Adrenal gland (tissue), 12 donors: Measurements from ENCODE around the gene ANKRD55. TPM values are rescaled to one million over a fixed set of nuclear protein-coding genes. Genes with fewer than 3 reads are reported as not detected.

ENCODE experiments used
- DNase-seq, 7 donors: peaks; one replicate each; pipeline ENCODE4 v3.0.0-alpha.2; 2019 to 2020
- H3K27ac ChIP-seq, 5 donors: fragments of 200-600 bp; sonication (generic) in 4 of 5; 1 replicate in 3 of 5; 2 replicates in 2 of 5; pipeline versions ENCODE4 v1.5.1 to v1.8.0; 2016 to 2020; ENCODE audit warnings: mild to moderate bottlenecking in 1 of 5
- H3K27me3 ChIP-seq: fragments of 200-600 bp; 2 replicates; pipeline ENCODE4 v1.8.0; 2021
- H3K36me3 ChIP-seq, 2 donors: fragments of 200-600 bp; replicated peaks in 1 of 2; 1 replicate in 1 of 2; 2 replicates in 1 of 2; pipeline versions ENCODE4 v1.5.1 to v1.8.0; 2018 to 2022
- H3K4me1 ChIP-seq, 2 donors: fragments of 200-600 bp; replicated peaks in 1 of 2; 1 replicate in 1 of 2; 2 replicates in 1 of 2; pipeline versions ENCODE4 v1.5.1 to v1.8.0; 2018 to 2021
- H3K4me3 ChIP-seq, 4 donors: fragments of 200-600 bp; sonication (generic) in 3 of 4; one replicate each; pipeline ENCODE4 v1.5.1; 2016 to 2018
- H3K9me3 ChIP-seq, 3 donors: fragments of 200-600 bp; sonication (generic) in 1 of 3; replicated peaks in 1 of 3; 1 replicate in 2 of 3; 2 replicates in 1 of 3; pipeline versions ENCODE4 v1.5.1 to v1.8.0; 2016 to 2021
- CTCF ChIP-seq, 6 experiments: fragments of 450-650 bp in 4 of 6; fragments of 200-600 bp in 2 of 6; sonication (generic) in 1 of 6; IDR thresholded peaks; 1 replicate in 5 of 6; 2 replicates in 1 of 6; pipeline versions ENCODE4 v1.5.1 to v1.8.0; 2016 to 2021; ENCODE audit warnings: antibody characterized with exemption in 6 of 6, mild to moderate bottlenecking in 2 of 6, moderate library complexity in 1 of 6
- POLR2A ChIP-seq, 2 donors: fragments of 450-650 bp; IDR thresholded peaks; one replicate each; pipeline ENCODE4 v1.6.1; 2017; ENCODE audit warnings: antibody characterized with exemption in 2 of 2, mild to moderate bottlenecking in 2 of 2, moderate library complexity in 1 of 2
- WGBS, 4 donors: extraction: QIAGEN DNeasy Blood & Tissue Kit in 2 of 4; methylation state at CpG; one replicate each; pipeline versions ENCODE4 v1.1.5 to v1.1.7; 2013 to 2017; 5-methylcytosine and 5-hydroxymethylcytosine counted together
- intact Hi-C, 2 donors: fragments of 100-400 bp; cut with DNase I; formaldehyde crosslinking; loops; one replicate each; pipeline versions ENCODE4 v1.14.1 to v1.15.0; 2022 to 2023
- polyA plus RNA-seq, 3 donors: library from polyadenylated mRNA; stranded (reverse); fragments of 200-250 nt in 2 of 3; fragments of 350-450 nt in 1 of 3; fragmentation: Illumina TruSeq in 1 of 3; extraction: RNeasy Lipid Tissue Mini Kit (QIAGEN cat#74804) in 1 of 3; gene quantifications; one replicate each; pipeline ENCODE4 v1.2.3, GENCODE V29; 2013 to 2014
- total RNA-seq, 9 donors: library from RNA; depleted of rRNA in 4 of 9; stranded (reverse); fragments of >200 nt in 4 of 9; fragments of 120-200 nt in 1 of 9; fragmentation: NEBNext Ultra II Directional in 1 of 9; extraction: Animal tissue kit (Norgen Biotek cat#: 25700) in 1 of 9; gene quantifications; one replicate each; pipeline versions ENCODE4 v1.1.0 to v1.2.4, GENCODE V29; 2013 to 2023
- donor health status: healthy with polysubstance abuse.
- donor health status: Bipolar disorder and iron deficiency.
- donor health status: DM: yes; HTN: yes; CAD: no.
- donor health status: DM: no; HTN: no; CAD: no.
- donor health status: DM: no; HTN: no; CAD: no.
- donor health status: DM: yes; HTN: yes; CAD: no.

The ANKRD55 gene
- total and polyA plus RNA-seq, 12 donors, result 0.03 to 0.81 (median 0.29) TPM; not detected in 4

GRCh38 chr5:56257010-56257409, 23.9 kb upstream of the ANKRD55 start:
- TF ChIP-seq CTCF (IDR thresholded peaks at IDR 0.05) (no peak), POLR2A (IDR thresholded peaks at IDR 0.05) (no peak)
- Histone ChIP-seq H3K27ac (no peak overlapping the region), H3K36me3 (no peaks in the 10 kb centered on the region), H3K4me3 (no peak overlapping the region), H3K9me3 (no peaks in the 10 kb centered on the region), H3K4me1 (peaks cover 0 to 5% of the 10 kb centered on the region in 2 donors), H3K27me3 (no peaks in the 10 kb centered on the region)
- no peak for DNase-seq
- intact Hi-C loops, result no loop called here

- no peaks in the 10 kb centered on the region for H3K36me3 ChIP-seq
- peaks cover 0 to 5% of the 10 kb centered on the region in 2 donors for H3K4me1 ChIP-seq
- TF ChIP-seq POLR2A (IDR thresholded peaks at IDR 0.05) (no peak), CTCF (IDR thresholded peaks at IDR 0.05) (no peak)
- 71 to 88% (median 81%) methylated on average over 1 of the region's 1 CpG for WGBS, 4 donors
- no peaks in the 10 kb centered on the region for H3K9me3 ChIP-seq
- no peak overlapping the region for H3K4me3 ChIP-seq
- intact Hi-C loops, result no loop called here
- H3K27me3 ChIP-seq, result no peaks in the 10 kb centered on the region
- DNase-seq, result no peak
- H3K27ac ChIP-seq, result no peak overlapping the region
Measured at GRCh38 chr5:56255502-56255901, 22.4 kb upstream of the ANKRD55 start.

- Histone ChIP-seq H3K27ac (no peak overlapping the region), H3K4me3 (no peak overlapping the region), H3K4me1 (no peaks in the 10 kb centered on the region), H3K9me3 (no peaks in the 10 kb centered on the region), H3K27me3 (no peaks in the 10 kb centered on the region), H3K36me3 (no peaks in the 10 kb centered on the region)
- WGBS, 4 donors, result 84 to 92% (median 88%) methylated on average over 5 to 6 of the region's 6 CpGs
- TF ChIP-seq CTCF (IDR thresholded peaks at IDR 0.05), result no peak
- TF ChIP-seq POLR2A (IDR thresholded peaks at IDR 0.05), result no peak
- DNase-seq, result no peak
- intact Hi-C loops, result no loop called here
Measured at GRCh38 chr5:56253924-56254323, 20.8 kb upstream of the ANKRD55 start.

GRCh38 chr5:56253126-56253525, 20.0 kb upstream of the ANKRD55 start:
- intact Hi-C loops, result no loop called here
- Histone ChIP-seq H3K4me1 (no peaks in the 10 kb centered on the region), H3K27ac (no peak overlapping the region), H3K4me3 (no peak overlapping the region), H3K36me3 (no peaks in the 10 kb centered on the region), H3K9me3 (no peaks in the 10 kb centered on the region), H3K27me3 (no peaks in the 10 kb centered on the region)
- 69 to 76% (median 74%) methylated on average over 2 of the region's 2 CpGs for WGBS, 4 donors
- DNase-seq, result no peak
- no peak for TF ChIP-seq POLR2A (IDR thresholded peaks at IDR 0.05)
- no peak for TF ChIP-seq CTCF (IDR thresholded peaks at IDR 0.05)
